Measurements from ENCODE around the gene ZNF324B. TPM values are rescaled to one million over a fixed set of nuclear protein-coding genes. Genes with fewer than 3 reads are reported as not detected.
"Not testable (repeated sequence)": the region's sequence is repeated elsewhere in the genome, so short reads cannot be mapped to it uniquely, and the experiment has no call there.

The ZNF324B gene
- total RNA-seq, 1 donor from 2014 or later: 14.3 TPM

DNA sequence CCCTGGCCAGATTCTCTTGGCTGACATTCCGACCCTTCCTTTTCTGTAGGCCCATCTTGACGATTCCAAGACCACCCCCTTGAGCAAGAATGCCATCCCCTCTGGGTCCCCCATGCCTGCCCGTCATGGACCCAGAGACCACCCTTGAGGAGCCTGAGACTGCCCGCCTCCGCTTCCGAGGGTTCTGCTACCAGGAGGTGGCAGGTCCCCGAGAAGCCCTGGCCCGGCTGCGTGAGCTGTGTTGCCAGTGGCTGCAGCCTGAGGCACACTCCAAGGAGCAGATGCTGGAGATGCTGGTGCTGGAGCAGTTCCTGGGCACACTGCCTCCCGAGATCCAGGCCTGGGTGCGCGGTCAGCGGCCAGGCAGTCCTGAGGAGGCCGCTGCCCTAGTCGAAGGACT, 25.7 kb downstream of the ZNF324B start:
- peak overlapping the region; percentile 89 for H3K27ac Mint-ChIP-seq
- H3K27me3 Mint-ChIP-seq (ENCODE audit: insufficient read depth): no peaks in the 10 kb centered on the region
- no peak for DNase-seq (ENCODE audit: low spot score)
- H3K4me3 Mint-ChIP-seq: peak overlapping the region; percentile 88
- peaks cover 25% of the 10 kb centered on the region for H3K4me1 Mint-ChIP-seq (ENCODE audit: low read depth)
- peaks cover 12% of the 10 kb centered on the region for H3K36me3 Mint-ChIP-seq (ENCODE audit: low read depth)
- intact Hi-C loops (cut with micrococcal nuclease): loop anchor here (2.0 kb wide), 1 partner anchor 150 kb away; the partner anchor contains the start of gene ZSCAN22
- no peaks in the 10 kb centered on the region for H3K9me3 Mint-ChIP-seq

DNA sequence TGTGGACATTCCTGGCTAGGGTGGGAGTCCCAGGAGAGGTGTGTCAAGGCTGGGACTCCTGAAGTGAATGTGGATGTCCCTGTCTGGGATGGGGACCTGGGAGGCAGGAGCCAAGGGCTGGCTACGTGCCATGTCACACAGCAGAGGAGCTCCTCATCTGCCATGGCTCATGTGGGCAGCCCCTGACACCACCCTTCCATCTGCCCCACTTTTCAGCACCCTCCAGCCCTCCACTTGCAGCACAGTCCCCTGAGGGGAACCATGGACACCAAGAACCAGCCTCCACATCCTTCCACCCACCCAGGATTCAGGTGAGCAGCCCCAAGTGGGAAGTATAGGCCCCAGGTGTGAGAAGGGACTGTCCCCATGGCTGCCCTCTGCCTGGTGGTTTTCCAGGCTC, 26.4 kb downstream of the ZNF324B start:
- no peak for DNase-seq (ENCODE audit: low spot score)
- Mint-ChIP-seq H3K9me3 (no peaks in the 10 kb centered on the region), H3K36me3 (ENCODE audit: low read depth) (peaks cover 11% of the 10 kb centered on the region), H3K4me1 (ENCODE audit: low read depth) (peaks cover 31% of the 10 kb centered on the region), H3K27ac (peak overlapping the region; percentile 53), H3K27me3 (ENCODE audit: insufficient read depth) (no peaks in the 10 kb centered on the region), H3K4me3 (no peak overlapping the region)
- intact Hi-C loops (cut with micrococcal nuclease): loop anchor here (2.0 kb wide), 1 partner anchor 151 kb away; the partner anchor contains the start of gene ZSCAN22

DNA sequence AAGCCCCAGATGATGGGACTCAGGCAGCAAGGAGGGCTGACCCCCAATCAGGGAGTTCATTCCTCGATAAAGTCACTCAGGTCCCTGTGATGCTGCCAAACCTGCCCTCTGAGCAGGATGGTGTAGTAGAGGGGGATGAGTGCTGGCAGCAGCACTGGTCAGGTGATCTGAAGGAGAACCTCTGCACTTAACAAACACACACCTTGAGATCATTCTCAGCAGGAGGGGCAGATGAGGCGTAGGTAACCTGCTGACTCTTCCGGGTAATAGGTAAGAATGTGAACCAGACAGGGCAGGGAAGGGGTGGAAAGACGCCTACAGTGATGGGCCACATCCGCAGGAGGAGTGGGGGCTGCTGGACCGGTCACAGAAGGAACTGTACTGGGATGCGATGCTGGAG, 27.9 kb downstream of the ZNF324B start:
- intact Hi-C loops (cut with micrococcal nuclease): no loop called here

DNA sequence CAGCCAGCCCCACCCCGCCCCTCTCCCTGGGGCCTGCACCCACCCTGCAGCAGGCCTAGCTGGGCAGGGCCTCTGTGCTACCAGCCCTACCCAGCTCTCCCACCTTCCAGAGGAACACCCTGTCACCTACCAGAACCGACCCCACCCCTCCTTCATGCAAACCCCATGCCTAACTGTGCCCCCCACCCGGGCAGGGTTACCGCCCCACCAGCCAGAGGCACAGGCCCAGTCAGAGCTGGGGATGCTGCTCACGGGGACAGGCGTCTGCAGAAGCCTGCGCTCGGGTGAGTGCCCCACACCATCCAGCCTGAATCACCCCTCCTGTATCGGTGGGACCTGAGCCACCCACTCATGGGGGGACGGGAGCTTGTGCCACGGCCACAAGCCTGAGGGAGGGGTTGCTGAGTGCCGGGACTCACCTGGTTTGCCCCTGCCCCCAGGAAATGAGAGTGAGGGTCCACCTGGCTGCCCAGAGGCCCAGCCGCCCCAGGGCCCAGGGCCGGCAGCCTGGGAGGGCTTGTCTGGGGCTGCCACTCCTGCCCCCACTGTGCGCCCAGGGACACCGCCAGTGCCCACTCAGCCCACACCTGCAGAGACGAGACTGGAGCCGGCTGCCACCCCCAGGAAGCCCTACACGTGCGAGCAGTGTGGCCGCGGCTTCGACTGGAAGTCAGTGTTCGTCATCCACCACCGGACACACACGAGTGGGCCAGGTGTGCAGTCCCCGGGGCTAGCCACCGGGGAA, 28.5 kb downstream of the ZNF324B start:
- no peak for DNase-seq (ENCODE audit: low spot score)
- H3K4me3 Mint-ChIP-seq: no peak overlapping the region
- no peaks in the 10 kb centered on the region for H3K9me3 Mint-ChIP-seq
- peaks cover 24% of the 10 kb centered on the region for H3K4me1 Mint-ChIP-seq (ENCODE audit: low read depth)
- H3K36me3 Mint-ChIP-seq (ENCODE audit: low read depth): peaks cover 10% of the 10 kb centered on the region
- H3K27me3 Mint-ChIP-seq (ENCODE audit: insufficient read depth): no peaks in the 10 kb centered on the region
- no peak overlapping the region for H3K27ac Mint-ChIP-seq
- intact Hi-C loops (cut with micrococcal nuclease): no loop called here

More for the DNA sequence above, 27.9 kb downstream of the ZNF324B start:
- Mint-ChIP-seq H3K36me3 (ENCODE audit: low read depth) (peaks cover 10% of the 10 kb centered on the region), H3K27me3 (ENCODE audit: insufficient read depth) (no peaks in the 10 kb centered on the region), H3K27ac (peak overlapping the region; percentile 65), H3K9me3 (no peaks in the 10 kb centered on the region), H3K4me1 (ENCODE audit: low read depth) (peaks cover 30% of the 10 kb centered on the region), H3K4me3 (no peak overlapping the region)
- no peak for DNase-seq (ENCODE audit: low spot score)

DNA sequence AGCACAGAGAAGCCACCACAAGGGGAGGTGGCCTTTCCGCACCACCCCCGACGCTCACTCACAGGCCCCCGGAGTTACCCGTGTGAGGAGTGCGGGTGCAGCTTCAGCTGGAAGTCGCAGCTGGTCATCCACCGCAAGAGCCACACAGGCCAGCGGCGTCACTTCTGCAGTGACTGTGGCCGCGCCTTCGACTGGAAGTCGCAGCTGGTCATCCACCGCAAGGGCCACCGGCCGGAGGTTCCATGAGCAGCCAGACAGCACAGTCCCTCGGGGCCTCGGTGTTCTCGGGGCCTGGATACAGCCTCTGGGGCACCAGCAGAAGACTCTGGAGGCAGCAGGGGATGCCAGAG, 29.0 kb downstream of the ZNF324B start:
- H3K27me3 Mint-ChIP-seq (ENCODE audit: insufficient read depth): no peaks in the 10 kb centered on the region
- H3K27ac Mint-ChIP-seq: no peak overlapping the region
- DNase-seq (ENCODE audit: low spot score): no peak
- H3K36me3 Mint-ChIP-seq (ENCODE audit: low read depth): peaks cover 10% of the 10 kb centered on the region
- H3K9me3 Mint-ChIP-seq: no peaks in the 10 kb centered on the region
- H3K4me3 Mint-ChIP-seq: no peak overlapping the region
- intact Hi-C loops (cut with micrococcal nuclease): no loop called here
- peaks cover 18% of the 10 kb centered on the region for H3K4me1 Mint-ChIP-seq (ENCODE audit: low read depth)

DNA sequence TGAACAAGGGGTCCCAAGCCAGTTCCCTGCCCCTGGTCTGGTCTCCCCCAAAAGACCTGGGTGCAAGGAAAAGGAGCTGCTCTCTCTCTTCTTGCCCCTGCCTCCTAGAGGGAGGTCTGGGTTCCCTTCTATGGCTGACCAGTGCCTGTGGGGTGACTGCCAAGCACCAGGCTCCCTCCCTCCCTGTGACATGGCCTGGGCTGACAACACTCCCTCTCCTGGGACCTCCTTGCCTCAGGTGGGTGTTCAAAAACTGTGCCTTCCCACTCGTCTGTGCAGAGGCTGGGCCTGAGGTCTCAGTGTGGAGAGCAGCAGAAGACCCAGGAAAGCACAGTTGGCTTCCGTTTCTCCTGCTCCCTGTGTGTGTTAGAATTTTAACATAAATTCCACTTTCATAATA, 29.4 kb downstream of the ZNF324B start:
- Mint-ChIP-seq H3K9me3 (no peaks in the 10 kb centered on the region), H3K4me1 (ENCODE audit: low read depth) (peaks cover 15% of the 10 kb centered on the region), H3K27me3 (ENCODE audit: insufficient read depth) (no peaks in the 10 kb centered on the region), H3K36me3 (ENCODE audit: low read depth) (peaks cover 10% of the 10 kb centered on the region), H3K27ac (no peak overlapping the region), H3K4me3 (no peak overlapping the region)
- intact Hi-C loops (cut with micrococcal nuclease): no loop called here
- DNase-seq (ENCODE audit: low spot score): no peak

DNA sequence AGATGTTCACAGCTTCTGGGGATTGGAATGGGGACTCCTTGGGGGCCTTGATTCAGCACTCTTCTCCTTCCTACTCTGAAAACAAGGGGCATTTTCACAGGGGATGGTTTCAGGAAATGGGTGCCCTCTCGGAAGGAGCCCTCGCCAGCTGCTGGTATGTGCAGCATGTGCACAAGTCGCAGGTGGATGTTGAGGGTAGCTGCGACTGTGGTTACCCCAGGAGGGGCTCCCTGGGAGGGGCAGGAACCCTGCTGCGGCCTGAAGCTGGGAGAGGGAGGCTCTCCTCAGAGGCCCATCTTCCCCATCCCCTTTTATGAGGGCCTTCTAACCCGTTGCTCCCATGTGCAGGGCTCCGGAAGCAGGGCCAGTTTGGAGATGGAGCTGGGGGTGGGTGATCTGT, 30.9 kb downstream of the ZNF324B start:
- Mint-ChIP-seq H3K9me3 (no peaks in the 10 kb centered on the region), H3K4me1 (ENCODE audit: low read depth) (peaks cover 6% of the 10 kb centered on the region), H3K36me3 (ENCODE audit: low read depth) (peaks cover 10% of the 10 kb centered on the region), H3K4me3 (no peak overlapping the region), H3K27me3 (ENCODE audit: insufficient read depth) (no peaks in the 10 kb centered on the region), H3K27ac (no peak overlapping the region)
- no peak for DNase-seq (ENCODE audit: low spot score)
- intact Hi-C loops (cut with micrococcal nuclease): no loop called here

DNA sequence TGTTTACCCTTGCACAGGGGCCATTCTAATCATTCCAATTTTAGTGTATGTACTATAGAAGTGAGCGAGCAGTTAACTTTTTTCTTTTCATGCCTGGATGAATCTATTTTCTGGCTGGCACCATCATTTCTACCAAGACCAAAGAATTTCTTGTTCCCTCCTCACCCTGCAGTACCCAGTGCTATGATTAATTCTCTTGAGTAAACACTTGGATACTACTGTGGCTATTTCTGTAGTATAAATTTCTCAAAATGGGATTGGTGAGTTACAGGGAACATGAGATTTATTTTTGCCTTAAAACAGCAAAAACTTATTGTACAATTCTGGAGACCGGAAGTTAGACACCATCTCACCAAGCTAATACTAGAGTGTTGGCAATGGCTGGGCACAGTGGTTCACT, 32.4 kb downstream of the ZNF324B start:
- Mint-ChIP-seq H3K27me3 (ENCODE audit: insufficient read depth) (no peaks in the 10 kb centered on the region), H3K36me3 (ENCODE audit: low read depth) (peaks cover 10% of the 10 kb centered on the region), H3K4me3 (no peak overlapping the region), H3K9me3 (no peaks in the 10 kb centered on the region), H3K27ac (no peak overlapping the region), H3K4me1 (ENCODE audit: low read depth) (peaks cover 6% of the 10 kb centered on the region)
- intact Hi-C loops (cut with micrococcal nuclease): no loop called here
- DNase-seq (ENCODE audit: low spot score): no peak

DNA sequence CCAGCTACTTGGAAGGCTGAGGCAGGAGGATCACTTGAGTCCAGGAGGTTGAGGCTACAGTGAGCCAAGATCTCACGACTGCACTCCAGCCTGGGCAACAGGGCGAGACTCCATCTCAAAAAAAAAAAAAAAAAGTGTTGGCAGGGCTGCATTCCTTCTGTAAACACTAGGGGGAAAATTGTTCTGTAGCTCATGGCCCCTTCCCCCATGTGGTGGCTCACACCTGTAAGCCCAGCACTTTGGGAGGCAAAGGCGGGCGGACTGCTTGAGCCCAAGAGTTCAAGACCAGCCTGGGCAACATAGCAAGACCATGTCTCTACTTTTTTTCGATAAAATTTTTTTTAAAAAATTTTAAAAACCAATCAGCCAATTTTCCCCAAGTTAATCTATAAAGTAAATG, 32.9 kb downstream of the ZNF324B start:
- H3K27ac Mint-ChIP-seq; intact Hi-C loops (cut with micrococcal nuclease); H3K27me3 Mint-ChIP-seq (ENCODE audit: insufficient read depth); H3K9me3 Mint-ChIP-seq; DNase-seq (ENCODE audit: low spot score); H3K36me3 Mint-ChIP-seq (ENCODE audit: low read depth); H3K4me3 Mint-ChIP-seq: not testable (repeated sequence)
- H3K4me1 Mint-ChIP-seq (ENCODE audit: low read depth): peaks cover 12% of the 10 kb centered on the region

DNA sequence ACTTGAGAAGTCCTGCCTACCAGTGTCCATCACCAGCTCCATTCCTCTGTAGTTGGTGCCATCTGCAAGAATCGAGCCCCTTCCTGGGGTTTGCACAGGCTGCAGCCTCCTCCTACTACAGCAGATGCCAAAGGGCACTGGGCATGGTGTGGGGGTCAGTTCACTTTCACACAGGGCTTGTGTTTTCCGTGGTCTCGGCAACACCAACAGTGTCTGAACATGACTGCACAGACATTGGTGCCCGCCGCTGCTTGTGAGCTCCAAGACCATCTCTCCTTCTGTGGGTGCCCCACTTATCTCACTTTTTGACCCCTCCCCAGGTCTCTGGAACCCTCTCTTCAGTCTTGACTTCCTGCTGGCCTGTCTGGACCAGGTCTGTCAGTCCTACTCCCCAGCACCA, 40.0 kb downstream of the ZNF324B start:
- Mint-ChIP-seq H3K36me3 (ENCODE audit: low read depth) (peaks cover 5% of the 10 kb centered on the region), H3K4me3 (no peak overlapping the region), H3K27ac (peak overlapping the region; percentile 32), H3K9me3 (no peaks in the 10 kb centered on the region), H3K4me1 (ENCODE audit: low read depth) (peaks cover 12% of the 10 kb centered on the region), H3K27me3 (ENCODE audit: insufficient read depth) (no peaks in the 10 kb centered on the region)
- intact Hi-C loops (cut with micrococcal nuclease): no loop called here
- no peak for DNase-seq (ENCODE audit: low spot score)

DNA sequence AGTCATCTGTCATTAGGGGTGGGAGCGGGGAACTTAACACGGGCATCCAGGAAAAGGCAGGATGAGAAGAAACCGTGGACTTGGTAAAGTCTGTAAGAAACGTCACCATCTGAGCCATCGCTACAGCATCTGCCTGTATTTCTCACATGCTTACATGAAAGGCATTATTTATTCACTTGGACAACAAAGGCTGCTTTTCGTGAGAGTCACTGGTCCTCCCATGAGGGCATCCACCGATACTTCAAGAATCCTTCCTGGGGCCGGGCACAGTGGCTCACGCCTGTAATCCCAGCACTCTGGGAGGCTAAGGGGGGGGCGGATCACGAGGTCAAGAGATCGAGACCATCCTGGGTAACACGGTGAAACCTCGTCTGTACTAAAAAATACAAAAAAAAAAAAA, 40.8 kb downstream of the ZNF324B start:
- Mint-ChIP-seq H3K9me3 (no peaks in the 10 kb centered on the region), H3K4me3 (no peak overlapping the region), H3K27ac (no peak overlapping the region), H3K36me3 (ENCODE audit: low read depth) (peaks cover 5% of the 10 kb centered on the region), H3K27me3 (ENCODE audit: insufficient read depth) (no peaks in the 10 kb centered on the region), H3K4me1 (ENCODE audit: low read depth) (peaks cover 16% of the 10 kb centered on the region)
- intact Hi-C loops (cut with micrococcal nuclease): no loop called here
- DNase-seq (ENCODE audit: low spot score): no peak

DNA sequence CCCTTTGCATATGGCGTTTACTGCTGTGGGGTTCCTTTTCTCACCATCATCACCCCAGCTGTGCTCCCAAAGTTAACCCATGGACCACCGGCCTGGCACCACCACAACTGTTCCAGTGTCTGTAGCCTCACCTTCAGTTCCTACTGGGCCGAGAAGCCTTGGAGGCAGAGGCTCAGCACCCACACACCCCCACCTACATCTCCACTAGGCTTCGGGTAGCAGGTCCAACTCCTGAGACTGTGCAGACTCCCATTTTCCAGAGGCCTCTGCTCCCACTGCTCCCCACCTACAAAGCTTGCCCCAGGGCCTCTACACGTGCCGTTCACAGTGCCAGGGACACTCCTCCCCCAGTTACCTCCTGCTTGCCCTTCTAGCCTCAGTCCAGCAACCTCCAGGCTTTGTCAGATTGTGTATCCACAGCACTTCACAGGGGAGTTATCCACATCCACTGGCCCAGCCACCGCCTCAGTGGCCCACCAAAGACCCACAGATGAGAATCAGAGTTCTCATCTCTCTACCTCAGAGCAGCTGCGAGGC, 46.3 kb downstream of the ZNF324B start:
- no peak overlapping the region for H3K27ac Mint-ChIP-seq
- peaks cover 4% of the 10 kb centered on the region for H3K36me3 Mint-ChIP-seq (ENCODE audit: low read depth)
- H3K27me3 Mint-ChIP-seq (ENCODE audit: insufficient read depth): peaks cover 7% of the 10 kb centered on the region
- H3K4me1 Mint-ChIP-seq (ENCODE audit: low read depth): peaks cover 21% of the 10 kb centered on the region
- intact Hi-C loops (cut with micrococcal nuclease): loop anchor here (2.0 kb wide), 1 partner anchor 315 kb away; the partner anchor contains the start of gene ZNF274
- H3K4me3 Mint-ChIP-seq: peak overlapping the region; percentile 91
- peaks cover 7% of the 10 kb centered on the region for H3K9me3 Mint-ChIP-seq
- no peak for DNase-seq (ENCODE audit: low spot score)

DNA sequence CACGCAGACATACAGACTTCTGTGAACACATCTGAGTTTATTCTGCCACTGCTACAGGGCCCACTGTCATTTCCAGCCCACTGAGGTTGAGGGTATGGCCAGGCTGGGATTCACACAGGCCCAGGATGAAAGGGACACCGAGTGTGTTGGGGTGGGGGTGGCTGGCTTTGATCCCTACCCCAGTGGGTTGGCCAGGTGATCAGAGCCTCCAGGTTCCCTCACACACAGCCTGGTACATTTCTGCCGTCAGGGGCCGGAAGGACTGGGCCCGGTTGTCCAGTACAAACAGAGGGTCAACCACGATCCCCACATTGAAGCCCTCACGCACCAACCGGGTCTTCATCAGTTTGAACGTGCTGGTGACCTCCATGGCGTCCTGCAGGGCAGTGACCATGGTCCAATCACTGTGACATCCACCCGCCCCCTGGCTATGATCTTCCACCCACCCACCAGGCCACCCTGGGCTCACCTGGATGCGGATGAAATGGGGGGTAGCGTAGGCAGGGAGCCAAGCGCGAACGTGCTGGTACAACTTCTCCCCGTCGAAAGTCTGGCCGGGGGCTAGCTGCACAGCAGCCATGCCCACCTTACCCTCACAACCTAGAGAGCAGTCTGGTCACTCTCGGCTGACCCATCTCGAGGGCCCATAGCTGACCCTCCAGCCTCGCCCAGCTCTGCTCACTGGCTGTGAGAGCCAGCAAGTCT, 47.0 kb downstream of the ZNF324B start:
- peaks cover 21% of the 10 kb centered on the region for H3K4me1 Mint-ChIP-seq (ENCODE audit: low read depth)
- intact Hi-C loops (cut with micrococcal nuclease): loop anchor here (1.0 to 2.0 kb wide), 14 partner anchors 9 to 316 kb away; partner anchors contain the start of genes ERVK3-1, MZF1, TRIM28 and ZBTB45
- DNase-seq (ENCODE audit: low spot score): no peak

More for the DNA sequence above, 47.0 kb downstream of the ZNF324B start:
- Mint-ChIP-seq H3K9me3 (peaks cover 7% of the 10 kb centered on the region), H3K36me3 (ENCODE audit: low read depth) (peaks cover 4% of the 10 kb centered on the region), H3K27me3 (ENCODE audit: insufficient read depth) (peaks cover 7% of the 10 kb centered on the region), H3K27ac (peak overlapping the region; percentile 91), H3K4me3 (peak overlapping the region; percentile 91)
